Breast epithelium (tissue), 3 donors: ENCODE data around the gene IDS.
"Not testable (repeated sequence)": the region's sequence is repeated elsewhere in the genome, so short reads cannot be mapped to it uniquely, and the experiment has no call there.

ENCODE experiments used
- POLR2A ChIP-seq: fragments of 450-650 bp; IDR thresholded peaks from one replicate; pipeline ENCODE4 v1.6.1; 2016; ENCODE audit warnings: antibody characterized with exemption, mild to moderate bottlenecking, moderate library complexity
- POLR2AphosphoS5 ChIP-seq, 3 donors: sonication (generic); formaldehyde crosslinking; IDR thresholded peaks; one replicate each; pipeline ENCODE4 v1.6.1; 2017; ENCODE audit warnings: antibody characterized with exemption in 3 of 3
- TF ChIP-seq, protein P1 (sequence below), 3 donors: fragments of 450-650 bp; IDR thresholded peaks; one replicate each; pipeline ENCODE4 v1.5.1; 2016 to 2017; ENCODE audit warnings: antibody characterized with exemption in 3 of 3, mild to moderate bottlenecking in 3 of 3, moderate library complexity in 3 of 3

DNA sequence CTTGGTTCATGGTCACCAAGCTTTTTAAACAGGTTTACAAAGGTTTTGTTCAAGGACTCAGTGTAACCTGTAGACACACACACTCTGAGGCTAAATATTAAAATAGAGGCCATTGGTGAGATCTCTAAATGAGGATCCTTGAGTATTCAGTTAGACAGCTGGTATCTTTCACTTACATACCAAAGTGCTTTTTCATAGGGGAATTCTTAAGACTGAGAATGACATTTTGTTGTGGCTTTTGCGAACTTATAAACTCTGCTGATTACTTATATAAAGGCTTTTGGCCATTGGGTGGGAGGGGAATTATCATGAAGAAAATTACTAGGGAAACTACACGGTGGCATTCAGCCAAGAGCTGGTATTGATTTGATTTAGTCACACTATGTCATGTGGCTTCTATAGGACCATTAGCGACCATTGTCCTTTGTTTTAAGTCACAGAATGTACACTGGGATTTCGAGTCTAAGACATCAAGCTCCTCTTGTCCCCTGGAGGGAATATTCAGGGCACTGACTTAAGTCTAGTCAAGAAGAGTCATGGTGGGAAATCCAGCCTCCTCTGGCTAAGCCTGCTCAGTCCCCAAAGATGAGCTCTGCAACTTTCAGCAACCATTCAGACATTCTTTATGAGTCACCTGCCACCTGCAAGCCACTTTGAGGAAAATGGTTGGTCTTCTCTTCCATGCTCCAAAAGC, 46.3 kb upstream of the IDS start:
- TF ChIP-seq, protein P1, sequence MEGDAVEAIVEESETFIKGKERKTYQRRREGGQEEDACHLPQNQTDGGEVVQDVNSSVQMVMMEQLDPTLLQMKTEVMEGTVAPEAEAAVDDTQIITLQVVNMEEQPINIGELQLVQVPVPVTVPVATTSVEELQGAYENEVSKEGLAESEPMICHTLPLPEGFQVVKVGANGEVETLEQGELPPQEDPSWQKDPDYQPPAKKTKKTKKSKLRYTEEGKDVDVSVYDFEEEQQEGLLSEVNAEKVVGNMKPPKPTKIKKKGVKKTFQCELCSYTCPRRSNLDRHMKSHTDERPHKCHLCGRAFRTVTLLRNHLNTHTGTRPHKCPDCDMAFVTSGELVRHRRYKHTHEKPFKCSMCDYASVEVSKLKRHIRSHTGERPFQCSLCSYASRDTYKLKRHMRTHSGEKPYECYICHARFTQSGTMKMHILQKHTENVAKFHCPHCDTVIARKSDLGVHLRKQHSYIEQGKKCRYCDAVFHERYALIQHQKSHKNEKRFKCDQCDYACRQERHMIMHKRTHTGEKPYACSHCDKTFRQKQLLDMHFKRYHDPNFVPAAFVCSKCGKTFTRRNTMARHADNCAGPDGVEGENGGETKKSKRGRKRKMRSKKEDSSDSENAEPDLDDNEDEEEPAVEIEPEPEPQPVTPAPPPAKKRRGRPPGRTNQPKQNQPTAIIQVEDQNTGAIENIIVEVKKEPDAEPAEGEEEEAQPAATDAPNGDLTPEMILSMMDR (IDR thresholded peaks at IDR 0.05): not testable (repeated sequence)
- TF ChIP-seq POLR2AphosphoS5 (IDR thresholded peaks at IDR 0.05); POLR2A: not testable (repeated sequence)
